Testis (tissue), 3 donors: ENCODE measurements around the gene CMTM8. TPM values are rescaled to one million over a fixed set of nuclear protein-coding genes. Genes with fewer than 3 reads are reported as not detected.

ENCODE experiments used
- DNase-seq: peaks from one replicate; pipeline ENCODE4 v3.0.0-alpha.2; 2019
- H3K27ac ChIP-seq, 2 donors: fragments of 200-600 bp; sonication (generic); one replicate each; pipeline ENCODE4 v1.5.1; 2019
- H3K27me3 ChIP-seq: fragments of 200-600 bp; sonication (generic); one replicate; pipeline ENCODE4 v1.5.1; 2019
- H3K36me3 ChIP-seq: fragments of 200-600 bp; sonication (generic); one replicate; pipeline ENCODE4 v1.5.1; 2017; ENCODE audit warnings: low read depth; ENCODE audit errors: missing control alignments
- H3K4me1 ChIP-seq: fragments of 200-600 bp; sonication (generic); one replicate; pipeline ENCODE4 v1.5.1; 2019
- H3K4me3 ChIP-seq, 2 donors: fragments of 200-600 bp; sonication (generic); one replicate each; pipeline ENCODE4 v1.5.1; 2017 to 2019
- H3K9me3 ChIP-seq: fragments of 200-600 bp; sonication (generic); one replicate; pipeline ENCODE4 v1.5.1; 2017
- CTCF ChIP-seq, 3 experiments: fragments of 450-650 bp in 2 of 3; fragments of 200-600 bp in 1 of 3; sonication (generic) in 1 of 3; IDR thresholded peaks; one replicate each; pipeline ENCODE4 v1.5.1; 2016 to 2019; ENCODE audit warnings: antibody characterized with exemption in 3 of 3, mild to moderate bottlenecking in 2 of 3, moderate library complexity in 1 of 3
- POLR2A ChIP-seq: fragments of 450-650 bp; IDR thresholded peaks from one replicate; pipeline ENCODE4 v1.6.1; 2017; ENCODE audit warnings: antibody characterized with exemption, mild to moderate bottlenecking, moderate library complexity
- WGBS, 2 donors: methylation state at CpG; one replicate each; pipeline ENCODE4 v1.1.5; 2018; 5-methylcytosine and 5-hydroxymethylcytosine counted together
- intact Hi-C: fragments of 100-400 bp; cut with DNase I; formaldehyde crosslinking; loops from one replicate; pipeline ENCODE4 v1.15.1; 2023; ENCODE audit warnings: low total_unique reads
- polyA plus RNA-seq: library from polyadenylated mRNA; stranded (reverse); fragments of 350-450 nt; fragmentation: Illumina TruSeq; extraction: RNeasy Lipid Tissue Mini Kit (QIAGEN cat#74804); gene quantifications from one replicate; pipeline ENCODE4 v1.2.3, GENCODE V29; 2014; ENCODE audit warnings: low read depth, low replicate concordance; ENCODE audit not compliant: insufficient read depth
- total RNA-seq, 2 donors: library from RNA; depleted of rRNA; stranded (reverse); fragments of >200 nt; gene quantifications; one replicate each; pipeline ENCODE4 v1.2.3, GENCODE V29; 2016

Gene CMTM8
- total and polyA plus RNA-seq, 3 donors from 2014 or later: 1.8 to 6.8 (median 2.5) TPM

DNA sequence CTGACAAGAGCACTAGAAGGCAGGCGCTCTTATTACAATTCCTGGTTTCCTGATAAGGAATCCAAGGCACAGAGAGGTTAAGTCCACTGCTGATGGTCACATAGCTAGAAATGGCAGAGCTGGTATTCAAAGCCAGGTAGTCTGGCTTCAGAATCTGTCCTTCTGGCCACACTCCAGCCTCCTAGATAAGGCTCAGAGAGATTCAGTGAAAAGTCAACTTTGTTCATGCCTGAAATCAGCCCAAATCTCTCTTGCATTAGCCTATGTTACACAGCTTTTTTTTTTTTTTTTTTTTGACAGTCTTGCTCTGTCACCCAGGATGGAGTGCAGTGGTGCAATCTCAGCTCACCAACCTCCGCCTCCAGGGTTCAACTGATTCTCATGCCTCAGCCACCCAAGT, 21.1 kb upstream of the CMTM8 start:
- no peak overlapping the region for H3K4me3 ChIP-seq
- WGBS, 2 donors: 90 to 98% methylated on average over 2 of the region's 2 CpGs

GRCh38 chr3:32219537-32219936, 18.9 kb upstream of the CMTM8 start:
- H3K4me3 ChIP-seq: no peak overlapping the region
- no peaks in the 10 kb centered on the region for H3K27me3 ChIP-seq
- intact Hi-C loops: no loop called here
- TF ChIP-seq POLR2A (no peak), CTCF (IDR thresholded peaks at IDR 0.05) (no peak)
- H3K9me3 ChIP-seq: no peaks in the 10 kb centered on the region
- no peak for DNase-seq
- no peak overlapping the region for H3K27ac ChIP-seq
- no peaks in the 10 kb centered on the region for H3K36me3 ChIP-seq
- WGBS, 2 donors: 70 to 71% methylated on average over 4 of the region's 4 CpGs
- no peaks in the 10 kb centered on the region for H3K4me1 ChIP-seq

More for the DNA sequence above, 21.1 kb upstream of the CMTM8 start:
- DNase-seq: no peak
- no peaks in the 10 kb centered on the region for H3K36me3 ChIP-seq
- H3K9me3 ChIP-seq: no peaks in the 10 kb centered on the region
- no peak overlapping the region for H3K27ac ChIP-seq
- TF ChIP-seq POLR2A (no peak), CTCF (IDR thresholded peaks at IDR 0.05) (no peak)
- no peaks in the 10 kb centered on the region for H3K4me1 ChIP-seq
- no peaks in the 10 kb centered on the region for H3K27me3 ChIP-seq
- intact Hi-C loops: no loop called here

DNA sequence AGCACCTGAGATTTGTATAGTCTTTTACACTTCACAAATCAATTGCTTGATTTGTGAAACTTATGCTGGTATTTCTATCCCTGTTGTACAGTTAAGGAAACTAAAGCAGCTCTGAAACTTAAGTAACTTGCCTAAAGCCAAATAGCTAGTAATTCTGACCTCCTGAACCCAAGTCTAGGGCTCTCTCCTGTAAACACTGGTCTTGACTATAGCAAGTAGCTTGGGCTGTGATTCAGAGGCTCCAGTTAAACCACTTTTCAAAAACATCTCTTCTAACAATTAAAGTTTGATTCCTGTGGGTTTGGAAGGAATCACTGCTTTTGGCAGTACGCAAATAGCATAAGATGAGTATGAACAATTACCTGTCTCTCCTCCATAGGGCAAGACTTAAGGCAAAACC, 18.5 kb upstream of the CMTM8 start:
- Histone ChIP-seq H3K27ac (no peak overlapping the region), H3K9me3 (no peaks in the 10 kb centered on the region), H3K27me3 (no peaks in the 10 kb centered on the region), H3K36me3 (no peaks in the 10 kb centered on the region), H3K4me3 (no peak overlapping the region), H3K4me1 (no peaks in the 10 kb centered on the region)
- DNase-seq: no peak
- 88 to 100% methylated on average over 1 of the region's 1 CpG for WGBS, 2 donors
- TF ChIP-seq CTCF (IDR thresholded peaks at IDR 0.05): no peak
- TF ChIP-seq POLR2A: no peak
- intact Hi-C loops: no loop called here

DNA sequence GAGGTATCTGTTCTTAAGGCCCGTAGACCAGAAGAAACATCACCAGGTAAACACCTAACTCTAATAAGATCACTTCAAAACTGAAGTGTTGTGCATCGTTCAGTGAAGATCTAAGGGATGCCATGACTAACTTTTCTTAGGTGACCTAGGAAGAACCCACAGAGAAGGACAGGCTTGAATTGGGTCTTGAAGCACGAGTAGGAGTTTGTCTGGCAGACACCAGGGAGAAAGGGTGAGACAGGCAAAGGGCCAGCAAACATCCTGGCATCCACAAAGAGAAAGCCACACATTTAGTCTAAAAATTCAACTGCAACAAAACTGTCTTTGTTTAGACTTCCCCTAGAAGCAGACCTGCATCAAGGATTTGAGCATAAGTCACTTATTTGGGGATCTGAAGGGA, 15.5 kb upstream of the CMTM8 start:
- 94 to 97% methylated on average over 3 of the region's 3 CpGs for WGBS, 2 donors
- TF ChIP-seq POLR2A (no peak), CTCF (IDR thresholded peaks at IDR 0.05) (no peak)
- no peak overlapping the region for H3K27ac ChIP-seq
- H3K4me1 ChIP-seq: no peaks in the 10 kb centered on the region
- no peak for DNase-seq
- no peaks in the 10 kb centered on the region for H3K9me3 ChIP-seq
- H3K27me3 ChIP-seq: no peaks in the 10 kb centered on the region
- intact Hi-C loops: no loop called here
- no peaks in the 10 kb centered on the region for H3K36me3 ChIP-seq
- no peak overlapping the region for H3K4me3 ChIP-seq

DNA sequence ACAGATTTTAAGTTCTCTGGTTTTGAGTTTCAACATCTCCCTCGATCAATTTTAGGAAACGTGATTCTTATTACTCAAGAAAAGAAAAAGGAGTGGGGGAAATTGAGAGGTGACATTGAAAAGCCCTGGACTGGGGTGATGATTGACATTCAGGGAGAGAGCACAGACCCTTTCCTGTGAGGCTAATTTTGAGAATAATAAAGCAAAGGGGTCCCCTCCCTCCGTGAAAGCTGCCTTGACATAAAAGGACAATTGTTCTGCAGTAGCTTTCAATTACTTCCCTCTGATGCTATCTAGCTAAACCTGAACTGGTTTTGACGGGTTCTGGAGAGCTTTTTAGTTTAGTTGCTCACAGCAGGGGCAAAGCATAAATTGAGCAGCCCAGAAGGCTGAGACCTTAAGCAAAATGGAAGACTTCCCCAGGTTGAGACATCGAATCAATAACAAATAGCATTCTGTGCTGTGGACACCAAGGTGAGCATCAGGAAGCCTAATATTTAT, 14.4 kb upstream of the CMTM8 start:
- Histone ChIP-seq H3K27me3 (no peaks in the 10 kb centered on the region), H3K36me3 (no peaks in the 10 kb centered on the region), H3K4me3 (no peak overlapping the region), H3K9me3 (no peaks in the 10 kb centered on the region), H3K27ac (no peak overlapping the region), H3K4me1 (no peaks in the 10 kb centered on the region)
- 76 to 78% methylated on average over 5 of the region's 5 CpGs for WGBS, 2 donors
- no peak for DNase-seq
- intact Hi-C loops: no loop called here
- TF ChIP-seq CTCF (IDR thresholded peaks at IDR 0.05) (no peak), POLR2A (no peak)
